Measurements from ENCODE around the gene SETD7.
"Not testable (repeated sequence)": the region's sequence is repeated elsewhere in the genome, so short reads cannot be mapped to it uniquely, and the experiment has no call there.

SETD7 gene

GRCh38 chr4:139465922-139466321, 90.1 kb downstream of the SETD7 start:
- no peak for DNase-seq (ENCODE audit: low spot score)

GRCh38 chr4:139464512-139464911, 91.5 kb downstream of the SETD7 start:
- not testable (repeated sequence) for DNase-seq (ENCODE audit: low spot score)

- no peak for DNase-seq (ENCODE audit: low spot score)
Observed at GRCh38 chr4:139461022-139461628, 94.9 kb downstream of the SETD7 start.

GRCh38 chr4:139460565-139460964, 95.5 kb downstream of the SETD7 start:
- DNase-seq (ENCODE audit: low spot score): no peak

- no peak for DNase-seq (ENCODE audit: low spot score)
Observed at GRCh38 chr4:139458999-139459398, 97.0 kb downstream of the SETD7 start.

GRCh38 chr4:139458543-139458942, 97.5 kb downstream of the SETD7 start:
- no peak for DNase-seq (ENCODE audit: low spot score)

GRCh38 chr4:139457318-139457717, 98.7 kb downstream of the SETD7 start:
- DNase-seq (ENCODE audit: low spot score): no peak

GRCh38 chr4:139455126-139455538, 100.9 kb downstream of the SETD7 start:
- no peak for DNase-seq (ENCODE audit: low spot score)

GRCh38 chr4:139454111-139455045, 101.6 kb downstream of the SETD7 start, which contains the start of gene RAB33B:
RAB33B (plus strand) TSS chr4:139454121; CDS start chr4:139454196, 75 bp downstream.
- DNase-seq (ENCODE audit: low spot score): no peak

GRCh38 chr4:139453371-139454110, 102.5 kb downstream of the SETD7 start:
- DNase-seq (ENCODE audit: low spot score): peak; percentile 97

- DNase-seq (ENCODE audit: low spot score): no peak
Observed at GRCh38 chr4:139453041-139453370, 103.0 kb downstream of the SETD7 start.

- DNase-seq (ENCODE audit: low spot score): no peak
Observed at GRCh38 chr4:139451997-139452396, 104.0 kb downstream of the SETD7 start.

- DNase-seq (ENCODE audit: low spot score): no peak
Observed at GRCh38 chr4:139450586-139450985, 105.4 kb downstream of the SETD7 start.

GRCh38 chr4:139447078-139447477, 108.9 kb downstream of the SETD7 start:
- not testable (repeated sequence) for DNase-seq (ENCODE audit: low spot score)
